Activated CD8-positive, alpha-beta memory T cell treated with anti-CD3 and anti-CD28 coated beads for 24 hours (primary cell): ENCODE results near the gene EEA1.
A peak's percentile ranks its signal among the peaks of the same experiment; 100 is the strongest.

Source experiments
- DNase-seq: peaks from one replicate; pipeline ENCODE4 v3.0.0-alpha.2; 2020

Gene EEA1

DNA sequence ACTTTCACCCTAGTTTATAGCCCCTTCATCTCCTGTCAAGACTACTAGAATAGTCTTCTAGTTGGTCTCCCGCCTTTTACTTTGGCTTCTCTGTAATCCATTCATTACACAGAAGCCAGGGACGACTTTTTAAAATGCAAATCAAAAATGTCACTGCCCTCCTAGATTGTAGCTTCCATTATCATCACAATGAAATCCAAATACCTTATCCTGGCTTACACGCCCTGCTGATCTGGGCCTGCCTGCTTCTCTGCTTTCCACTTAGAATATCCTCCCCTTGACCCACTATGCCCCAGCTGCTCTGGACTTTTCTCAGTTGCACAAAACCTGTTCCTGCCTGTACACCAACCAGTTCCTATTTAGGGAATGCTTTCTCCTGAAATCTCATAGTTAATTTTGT is 4.5 kb upstream of the EEA1 start:
- no peak for DNase-seq

DNA sequence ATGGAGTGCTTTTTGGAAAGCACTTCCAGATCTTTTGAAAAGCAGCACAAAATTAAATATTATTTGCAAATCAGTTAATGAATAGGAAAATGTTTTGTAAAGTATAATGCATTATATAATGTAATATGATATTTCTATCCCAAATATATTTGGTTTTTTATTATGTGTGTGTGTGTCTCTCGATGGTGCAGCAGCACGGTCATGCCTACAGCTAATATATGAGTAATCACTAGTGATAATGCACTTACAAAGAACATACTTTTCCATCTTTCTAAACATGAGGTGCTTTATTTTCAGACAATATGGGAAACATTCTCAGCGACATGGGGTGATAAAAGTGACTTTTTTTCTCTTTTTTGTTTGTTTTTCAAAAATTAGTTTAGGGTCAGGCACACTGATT is 1.3 kb upstream of the EEA1 start:
- DNase-seq, result no peak

DNA sequence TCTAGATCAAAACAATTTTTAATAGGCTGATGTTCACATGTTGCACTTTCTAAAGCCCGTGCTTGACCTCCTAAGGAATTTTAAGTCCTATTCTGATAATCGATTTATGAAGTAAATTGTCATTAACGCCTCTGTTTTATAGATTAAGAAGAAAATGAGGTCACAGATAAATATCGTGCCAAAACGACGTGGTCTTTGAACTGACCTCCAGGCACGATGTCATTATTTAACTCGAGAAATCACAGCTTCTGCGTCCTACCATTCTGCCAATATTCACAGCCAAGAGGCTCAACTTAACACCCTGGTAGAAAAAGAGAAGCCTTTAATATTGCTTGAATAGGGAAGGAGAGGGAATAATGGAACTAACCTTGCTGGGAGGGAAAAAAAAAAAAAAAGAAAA is 888 bp upstream of the EEA1 start:
- no peak for DNase-seq

DNA sequence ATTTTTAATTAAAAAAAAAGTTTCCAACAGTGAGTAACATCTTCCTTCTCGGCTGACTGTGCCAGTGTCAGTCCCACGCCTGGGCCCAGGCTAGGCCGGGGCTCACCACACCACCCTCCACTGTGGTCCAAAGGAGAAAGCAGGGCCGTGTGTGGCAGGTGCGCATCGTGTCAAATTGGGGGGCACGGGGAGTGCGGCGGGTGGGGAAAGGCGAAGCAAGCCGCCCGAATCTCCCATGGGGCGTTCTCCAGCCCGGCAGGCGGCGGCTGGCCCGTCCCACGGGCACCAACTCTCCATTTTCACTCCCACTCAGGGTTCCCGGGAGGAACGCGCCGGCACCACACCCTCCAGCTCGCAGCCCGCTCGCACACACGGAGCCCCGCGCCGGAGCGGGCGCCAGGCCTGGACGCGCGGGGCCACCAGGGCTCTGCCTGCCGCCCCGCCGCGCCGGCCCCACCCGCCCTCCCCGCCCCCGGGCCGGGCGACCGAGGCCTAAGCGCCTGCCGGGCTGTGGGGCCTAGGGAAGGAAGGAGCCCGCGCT is 604 bp downstream of the EEA1 start:
- peak; percentile 83 for DNase-seq

DNA sequence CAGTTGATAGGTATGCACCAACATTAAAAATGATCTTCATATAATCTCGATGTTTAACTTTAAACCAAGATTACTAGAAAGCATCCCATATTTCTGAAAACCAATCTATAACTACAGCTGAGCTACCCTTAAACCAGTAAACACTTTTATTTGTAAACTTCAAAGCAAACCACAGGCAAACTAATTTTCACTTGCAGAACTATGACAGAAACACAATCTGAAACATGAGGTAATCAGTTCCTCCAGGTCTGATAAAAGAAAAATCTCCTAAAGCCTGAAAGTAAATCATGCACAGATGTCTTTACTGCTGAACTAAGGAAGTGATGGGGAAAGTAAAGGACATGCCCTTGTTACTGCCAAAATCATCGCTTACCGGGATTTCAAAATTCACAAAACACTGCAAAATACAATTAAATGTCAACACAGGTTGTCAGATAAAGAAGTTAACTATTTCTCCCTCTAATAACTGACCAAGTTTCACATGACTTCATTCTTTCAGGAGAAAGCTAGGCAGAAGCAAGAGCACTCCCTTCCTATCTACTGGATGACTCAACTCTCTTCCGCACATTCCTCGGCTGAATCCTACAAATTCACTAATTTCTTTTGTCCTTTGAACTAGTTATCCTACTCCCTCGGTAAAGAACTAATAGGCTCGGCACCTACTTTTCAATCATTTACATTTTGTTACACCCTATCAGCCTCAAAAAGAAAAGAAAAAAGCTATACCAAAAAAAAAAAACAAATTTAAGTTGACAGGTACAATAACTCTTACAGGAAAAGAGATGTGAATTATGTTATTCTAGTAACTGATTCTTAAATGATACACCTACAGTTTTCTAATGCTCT is 1.4 kb downstream of the EEA1 start:
- DNase-seq, result no peak

DNA sequence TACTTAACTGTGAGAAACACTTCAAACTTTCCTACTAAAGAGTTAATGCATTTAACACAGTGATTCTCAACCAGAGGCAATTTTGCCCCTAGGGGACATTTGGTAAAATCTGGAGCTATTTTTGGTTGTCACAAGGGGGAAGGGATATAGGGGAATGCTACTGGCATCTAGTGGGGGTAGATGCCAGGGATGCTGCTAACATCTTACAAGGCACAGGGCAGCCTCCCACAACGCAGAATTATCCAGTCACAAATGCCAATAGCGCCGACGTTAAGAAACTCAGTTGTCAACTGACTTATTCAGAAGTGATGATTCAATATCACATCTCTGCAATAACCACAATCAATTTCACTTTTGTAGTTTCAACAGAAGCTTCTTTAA is 2.0 kb downstream of the EEA1 start:
- peak; percentile 67 for DNase-seq

DNA sequence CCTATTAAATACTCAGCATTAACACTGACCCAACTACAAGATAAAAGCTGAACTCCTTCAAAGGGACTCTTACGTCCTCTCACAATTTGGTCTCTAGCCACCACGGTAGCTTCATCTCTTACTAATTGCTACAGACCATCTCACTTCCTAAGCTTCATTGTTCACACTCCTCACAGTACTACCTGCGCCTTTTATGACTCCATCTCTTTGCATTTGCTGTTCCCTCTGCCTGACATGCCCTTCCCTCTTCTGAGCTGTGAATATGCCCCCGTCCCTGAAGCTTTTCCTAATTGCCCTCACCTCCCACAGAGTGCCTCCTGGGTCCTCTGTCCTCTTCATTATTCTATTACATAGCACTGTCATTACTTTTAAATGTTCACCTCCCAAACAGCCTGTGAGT is 2.5 kb downstream of the EEA1 start:
- no peak for DNase-seq

DNA sequence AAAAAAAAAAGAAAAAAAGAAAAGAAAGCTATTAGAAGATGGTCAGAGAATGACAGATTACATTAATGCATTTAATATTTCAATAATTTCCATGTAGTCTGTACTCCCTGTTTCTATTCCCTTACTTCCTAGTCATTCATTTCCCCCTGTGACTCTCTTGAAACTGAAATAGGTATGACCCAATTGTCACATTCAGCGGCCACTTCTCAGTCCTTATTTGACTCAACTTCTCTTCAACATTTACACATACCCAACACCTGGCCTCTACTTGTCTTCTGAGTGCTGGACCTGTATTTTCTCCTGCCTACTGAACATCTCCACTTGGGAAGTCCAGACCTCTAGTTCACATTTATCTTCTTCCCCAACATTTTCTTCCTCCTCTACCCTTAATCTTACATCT is 7.2 kb downstream of the EEA1 start:
- no peak for DNase-seq

DNA sequence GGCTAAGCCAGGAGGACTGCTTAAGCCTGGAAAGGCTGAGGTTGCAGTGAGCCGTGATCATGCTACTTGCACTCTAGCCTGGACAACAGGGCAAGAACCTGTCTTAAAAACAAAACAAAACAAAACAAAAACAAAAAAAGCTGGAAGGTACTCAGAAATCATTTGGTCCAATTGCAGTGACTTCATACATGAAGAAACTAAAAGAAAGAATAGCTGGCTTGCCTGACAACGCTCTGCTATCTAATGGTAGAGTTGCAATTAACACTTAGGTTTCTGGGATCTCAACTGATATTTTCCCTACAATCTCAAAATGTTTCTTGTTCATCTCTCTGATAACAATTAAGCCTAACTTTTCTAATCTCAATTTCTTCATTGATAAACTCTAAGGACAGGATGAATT is 13.7 kb downstream of the EEA1 start:
- no peak for DNase-seq

DNA sequence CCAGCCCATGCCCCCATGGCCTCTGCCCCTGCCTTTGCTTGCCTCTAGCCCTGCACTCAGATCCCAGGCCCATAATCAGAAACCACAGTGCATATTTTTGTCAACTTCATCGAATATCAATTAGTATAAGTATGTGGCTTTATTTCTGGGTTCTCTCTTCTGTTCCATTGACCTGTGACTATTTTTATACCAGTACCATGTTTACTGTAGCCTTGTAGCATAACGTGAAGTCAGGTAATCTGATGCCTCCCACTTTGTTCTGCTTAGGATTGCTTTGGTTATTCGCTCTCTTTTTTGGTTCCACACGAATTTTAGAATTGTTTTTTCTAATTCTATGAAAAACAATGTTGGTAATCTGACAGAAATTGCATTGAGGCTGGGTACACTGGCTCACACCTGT is 14.9 kb downstream of the EEA1 start:
- no peak for DNase-seq

DNA sequence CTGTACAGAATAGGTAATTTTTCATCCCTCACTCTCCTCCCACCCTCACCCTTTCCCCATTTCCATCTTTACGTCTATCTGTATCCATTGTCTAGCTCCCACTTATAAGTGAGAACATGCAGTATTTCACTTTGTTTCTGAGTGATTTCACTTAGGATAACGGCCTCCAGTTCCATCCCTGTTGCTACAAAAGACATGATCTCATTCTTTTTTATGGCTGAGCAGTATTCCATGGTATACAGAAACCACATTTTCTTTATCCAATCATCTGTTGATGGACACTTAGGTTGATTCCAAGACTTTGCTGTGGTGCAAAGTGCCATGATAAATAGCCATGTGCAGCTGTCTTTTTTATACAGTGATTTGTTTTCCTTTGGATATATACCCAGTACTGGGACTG is 16.4 kb downstream of the EEA1 start:
- DNase-seq, result no peak

DNA sequence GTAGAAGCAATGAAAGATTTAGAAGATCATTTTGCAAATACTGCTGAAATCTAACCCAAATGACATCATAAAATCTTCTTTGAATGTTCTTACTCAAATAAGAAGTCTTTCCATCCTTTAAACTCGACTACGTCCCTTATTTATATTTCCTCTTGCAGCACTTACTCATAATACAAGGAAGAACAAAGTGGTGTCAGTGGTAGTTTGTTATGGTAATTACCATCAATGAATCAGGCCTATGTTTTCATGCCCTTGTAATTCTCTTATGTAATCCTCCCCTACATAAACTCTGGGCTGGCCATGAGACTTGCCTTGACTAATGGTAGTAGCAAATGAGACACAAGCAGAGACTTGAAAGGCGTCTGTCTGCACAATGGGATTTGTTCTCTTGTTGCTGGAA is 17.0 kb downstream of the EEA1 start:
- DNase-seq, result no peak

DNA sequence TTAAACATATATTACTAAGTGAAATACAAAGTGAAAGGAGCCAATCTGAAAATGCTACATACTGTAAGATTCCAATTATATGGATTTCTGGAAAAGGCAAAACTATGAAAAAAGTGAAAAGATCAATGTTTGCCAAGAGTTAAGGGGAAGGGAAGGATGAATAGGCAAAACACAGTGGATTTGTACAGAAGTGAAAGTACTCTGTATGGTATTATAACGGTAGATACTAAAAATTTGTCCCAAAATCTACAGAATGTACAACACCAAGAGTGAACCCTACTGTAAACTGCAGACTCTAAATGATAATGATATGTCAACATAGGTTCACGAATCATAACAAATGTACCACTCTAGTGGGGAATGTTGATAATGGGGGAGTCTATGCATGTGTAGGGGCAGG is 17.8 kb downstream of the EEA1 start:
- DNase-seq, result no peak

DNA sequence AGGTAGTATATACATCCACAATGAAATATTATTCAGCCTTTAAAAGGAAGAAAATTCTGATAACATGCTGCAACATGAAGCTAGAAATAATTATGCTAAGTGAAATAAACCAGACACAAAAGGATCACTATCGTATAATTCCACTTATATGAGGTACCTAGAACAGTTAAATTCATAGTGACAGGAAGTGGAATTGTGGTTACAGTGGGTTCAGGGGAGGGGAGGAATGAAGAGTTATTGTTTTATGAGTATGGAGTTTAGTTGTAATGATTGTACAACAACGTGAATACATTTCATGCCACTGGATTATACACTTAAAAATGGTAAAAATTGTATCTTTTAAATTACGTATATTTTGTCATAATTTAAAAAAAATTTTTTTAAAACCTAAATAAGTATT is 21.0 kb downstream of the EEA1 start:
- no peak for DNase-seq

DNA sequence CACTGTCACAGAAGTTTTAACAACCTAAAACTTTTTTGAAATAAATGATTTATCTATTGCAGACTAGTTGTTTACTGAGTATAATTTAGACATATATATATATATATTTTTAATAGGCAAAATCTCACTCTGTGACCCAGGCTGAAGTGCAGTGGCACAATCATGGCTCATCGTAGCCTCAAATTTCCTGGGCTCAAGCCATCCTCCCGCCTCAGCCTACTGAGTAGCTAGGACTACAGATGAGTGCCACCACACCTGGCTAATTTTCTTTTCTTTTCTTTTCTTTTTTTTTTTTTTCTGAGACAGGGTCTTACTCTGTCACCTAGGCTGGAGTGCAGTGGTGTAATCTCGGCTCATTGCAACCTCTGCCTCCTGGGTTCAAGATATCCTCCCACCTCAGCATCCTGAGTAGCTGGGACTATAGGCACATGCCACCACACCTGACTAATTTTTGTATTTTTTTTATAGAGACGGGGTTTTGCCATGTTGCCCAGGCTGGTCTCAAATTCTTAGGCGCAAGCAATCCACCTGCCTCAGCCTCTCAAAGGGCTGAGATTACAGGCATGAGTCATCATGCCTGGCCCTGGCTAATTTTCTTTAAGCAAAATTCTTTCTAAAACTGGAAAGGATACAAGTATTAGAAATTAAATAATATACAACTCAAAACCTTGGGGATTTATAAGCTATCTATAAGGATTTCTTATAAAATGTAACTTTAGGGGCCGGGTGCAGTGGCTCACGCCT is 23.1 kb downstream of the EEA1 start:
- no peak for DNase-seq

DNA sequence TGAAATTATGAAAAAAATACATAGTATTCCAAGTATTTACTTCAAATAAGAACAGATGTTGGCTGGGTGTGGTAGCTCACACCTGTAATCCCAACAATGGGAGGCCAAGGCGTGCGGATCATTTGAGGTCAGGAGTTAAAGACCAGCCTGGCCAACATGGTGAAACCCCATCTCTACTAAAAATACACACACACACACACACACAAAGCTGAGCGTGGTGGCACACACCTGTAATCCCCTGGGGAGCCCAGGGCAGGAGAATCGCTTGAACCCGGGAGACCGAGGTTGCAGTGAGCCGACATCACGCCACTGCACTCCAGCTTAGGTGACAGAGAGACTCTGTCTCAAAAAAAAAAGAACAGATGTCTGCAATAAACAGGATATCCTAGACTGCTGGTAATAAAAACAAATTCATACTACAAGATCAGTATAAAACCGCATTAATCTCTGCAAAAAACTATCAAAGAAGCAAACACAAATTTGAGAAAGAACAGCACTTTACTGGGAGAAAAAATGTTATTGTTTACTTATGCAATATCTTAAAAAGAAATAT is 23.8 kb downstream of the EEA1 start:
- no peak for DNase-seq

DNA sequence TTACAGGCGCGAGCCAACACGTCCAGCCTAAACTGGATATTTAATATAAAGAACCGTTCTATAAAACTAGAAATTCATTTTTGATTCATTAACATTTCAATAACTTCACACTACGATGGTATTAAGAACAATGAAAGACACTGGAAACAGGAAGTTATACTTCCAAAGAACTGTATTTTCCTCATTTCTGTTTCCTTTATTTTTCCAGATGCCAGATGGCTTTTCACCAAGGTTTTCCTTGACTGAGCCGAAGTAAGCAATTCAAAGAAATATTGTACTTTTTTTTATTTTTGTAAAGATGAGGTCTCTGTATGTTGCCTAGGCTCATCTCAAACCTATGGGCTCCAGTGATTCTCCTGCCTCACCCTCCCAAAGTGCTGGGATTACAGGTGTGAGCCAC is 28.2 kb downstream of the EEA1 start:
- no peak for DNase-seq

DNA sequence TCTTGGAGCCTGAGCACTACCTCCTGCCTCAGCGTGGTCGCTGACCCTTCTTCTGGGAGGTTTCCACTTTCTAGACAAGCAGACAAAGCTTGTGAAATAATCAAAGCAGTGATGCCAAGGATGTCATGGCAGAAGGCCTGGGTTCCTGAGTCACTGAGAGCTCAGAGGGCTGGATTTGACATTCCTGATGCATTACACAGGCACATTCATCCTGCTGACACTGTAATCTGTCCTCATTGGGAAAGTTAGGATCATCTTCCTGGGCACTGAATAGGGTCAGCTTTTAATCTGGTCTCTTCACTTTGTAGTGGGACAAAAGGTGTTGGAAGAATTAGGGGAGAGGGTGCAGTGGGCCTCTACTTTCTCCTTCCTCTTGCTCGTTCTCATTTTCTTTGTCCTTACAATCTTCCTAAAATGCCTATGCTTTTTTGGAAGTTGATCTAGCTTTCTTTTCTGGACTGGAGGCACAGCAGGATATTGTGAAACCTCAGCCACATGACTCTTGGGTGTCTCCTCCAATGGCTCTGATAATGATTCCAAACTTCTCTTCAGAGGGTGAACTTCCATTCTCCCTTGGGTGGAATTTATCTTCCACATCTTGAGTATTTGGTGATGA is 29.6 kb downstream of the EEA1 start:
- no peak for DNase-seq

DNA sequence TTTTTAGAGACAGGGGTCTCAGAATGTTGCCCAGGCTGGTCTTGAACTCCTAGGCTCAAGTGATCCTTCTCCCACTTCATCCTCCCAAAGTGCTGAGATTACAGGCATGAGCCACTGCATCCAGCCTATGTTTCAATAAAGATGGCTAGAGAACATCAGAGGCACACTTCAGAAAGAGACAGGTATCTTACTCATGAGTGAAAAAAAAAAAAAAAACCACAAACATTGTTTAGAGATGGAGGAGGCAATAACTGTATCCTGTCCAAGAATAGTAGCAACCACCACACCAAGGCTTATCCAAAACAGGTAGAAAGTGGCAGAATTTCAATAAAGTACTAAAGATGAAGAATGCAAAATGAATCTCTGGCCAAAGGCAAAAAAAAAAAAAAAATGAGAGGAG is 30.3 kb downstream of the EEA1 start:
- DNase-seq, result no peak

DNA sequence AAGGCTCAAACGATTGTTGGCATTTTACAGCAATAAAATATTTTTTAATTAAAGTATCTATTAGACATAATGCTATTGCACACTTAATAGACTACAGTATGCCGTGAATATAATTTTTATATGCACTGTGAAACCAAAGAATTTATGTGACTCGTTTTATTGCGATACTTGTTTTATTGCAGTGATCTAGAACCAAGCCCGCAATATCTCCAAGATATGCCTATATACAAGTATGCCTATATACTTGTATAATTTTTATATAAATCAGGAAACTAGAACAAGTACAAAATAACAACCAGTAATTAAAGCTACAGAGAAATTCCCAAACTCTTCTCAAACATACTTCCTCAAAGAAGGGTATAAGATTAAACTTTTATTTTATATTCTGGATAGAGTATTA is 31.3 kb downstream of the EEA1 start:
- no peak for DNase-seq

DNA sequence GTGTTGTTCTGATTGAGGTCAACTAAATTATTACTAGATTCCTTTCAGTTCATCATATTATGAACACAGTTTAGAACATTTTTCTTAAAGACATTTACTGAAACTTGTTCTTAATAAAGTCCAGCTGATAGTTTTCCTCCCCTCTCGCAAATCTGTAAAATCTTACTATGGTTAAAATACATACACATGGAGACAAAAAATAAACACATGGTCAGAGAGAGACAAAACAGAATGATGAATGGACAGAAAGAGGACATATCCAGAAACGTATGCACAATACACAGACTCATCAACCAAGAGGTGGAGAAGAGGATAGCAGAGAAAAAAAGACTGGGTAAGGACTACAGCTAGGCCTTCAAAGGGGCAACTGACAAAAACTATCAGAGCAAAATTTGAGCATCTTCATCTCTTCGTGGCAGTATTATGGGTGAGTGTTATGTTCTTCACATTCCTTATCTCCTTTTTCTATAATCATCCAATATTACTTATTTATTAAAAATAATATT is 38.4 kb downstream of the EEA1 start:
- no peak for DNase-seq

DNA sequence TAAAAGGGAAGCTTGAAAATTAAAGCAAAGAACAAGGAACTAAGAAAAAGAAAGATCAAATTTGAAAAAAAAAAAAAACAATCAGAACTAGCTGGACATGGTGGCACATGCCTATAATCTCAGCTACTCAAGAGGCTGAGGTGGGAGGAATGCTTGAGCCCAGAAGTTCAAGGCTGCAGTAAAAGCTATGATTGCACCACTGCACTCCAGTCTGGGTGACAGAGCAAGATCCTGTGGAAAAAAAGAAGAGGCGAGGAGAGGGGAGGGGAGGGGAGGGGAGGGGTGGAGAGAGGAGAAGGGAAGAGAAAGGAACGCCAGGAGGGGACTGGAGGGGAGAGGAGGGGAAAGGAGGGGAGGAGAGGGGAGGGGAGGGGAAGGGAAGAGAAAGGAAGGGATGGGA is 43.0 kb downstream of the EEA1 start:
- no peak for DNase-seq

DNA sequence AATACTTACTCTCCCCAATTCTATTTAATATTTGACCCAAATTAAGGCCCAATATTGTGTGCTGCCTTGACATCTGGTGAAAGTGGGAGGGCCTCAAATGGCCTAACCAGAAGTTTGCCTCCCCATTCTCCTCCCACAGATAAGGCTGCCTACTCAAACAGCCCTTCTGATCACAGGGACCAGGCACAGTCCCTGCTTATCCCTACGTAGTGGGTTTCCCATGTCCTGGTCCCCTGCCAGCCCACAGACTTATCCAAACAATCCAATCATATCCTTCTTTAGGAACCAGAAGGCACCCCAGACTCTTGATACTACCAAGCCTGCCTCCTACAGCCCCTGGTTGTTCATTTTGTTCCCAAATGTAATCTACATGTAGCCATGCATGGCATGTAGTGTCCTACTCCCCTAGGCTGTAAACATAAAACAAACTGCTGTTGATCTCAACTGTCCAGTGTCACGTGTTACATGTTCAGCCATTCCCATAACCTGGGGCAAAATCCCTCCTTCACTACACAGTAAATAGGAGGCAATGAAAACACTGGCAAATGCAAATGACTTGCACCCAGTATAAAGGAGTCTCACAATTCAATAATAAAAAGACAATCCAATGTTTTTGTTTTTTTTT is 49.3 kb downstream of the EEA1 start:
- no peak for DNase-seq
